HEK293 (cell line): Measurements from ENCODE around the gene ENDOD1.

Experiments
- CTCF ChIA-PET: fragments of 350-600 bp; formaldehyde crosslinking; extraction: SDS; loops from one replicate; lab custom pipeline; 2021; ENCODE audit warnings: antibody characterized with exemption; lab: Yijun Ruan, JAX
- POLR2A ChIA-PET: fragments of 300-600 bp; formaldehyde crosslinking; extraction: SDS; loops from one replicate; lab custom pipeline; 2020; ENCODE audit warnings: antibody characterized with exemption, inconsistent platforms; lab: Yijun Ruan, JAX
- H3K27ac ChIP-seq: fragments of 200-500 bp; sonication (Bioruptor generic); 2 replicates; pipeline ENCODE4 v1.5.1; 2014; ENCODE audit warnings: low read depth, low read length, control low read depth, inconsistent platforms; ENCODE audit errors: extremely low read depth
- H3K36me3 ChIP-seq, 2 experiments: fragments of 200-500 bp in 1 of 2; sonication (Bioruptor generic) in 1 of 2; 1 replicate in 1 of 2; 2 replicates in 1 of 2; pipeline ENCODE4 v1.5.1; 2014 to 2017; ENCODE audit warnings: inconsistent platforms in 2 of 2, low read length in 2 of 2; ENCODE audit not compliant: control insufficient read depth in 2 of 2, insufficient read depth in 1 of 2
- H3K4me1 ChIP-seq: fragments of 200-500 bp; sonication (Bioruptor generic); 2 replicates; pipeline ENCODE4 v1.5.1; 2014; ENCODE audit warnings: mild to moderate bottlenecking, low read length, inconsistent platforms; ENCODE audit not compliant: control insufficient read depth, insufficient read depth
- H3K4me3 ChIP-seq: 2 replicates; pipeline ENCODE4 v1.5.1; 2011; ENCODE audit warnings: low read depth, mild to moderate bottlenecking, control low read depth, low read length, moderate library complexity
- H3K9me3 ChIP-seq: fragments of 200-500 bp; sonication (Bioruptor generic); 2 replicates; pipeline ENCODE4 v1.5.1; 2014; ENCODE audit warnings: low read depth, low read length, inconsistent platforms; ENCODE audit not compliant: control insufficient read depth, insufficient read depth
- AEBP2 ChIP-seq: fragments of 450-650 bp; formaldehyde crosslinking; IDR thresholded peaks from 2 replicates; pipeline ENCODE4 v1.5.1; 2016; ENCODE audit warnings: missing biosample characterization, missing genetic modification characterization, borderline replicate concordance
- ZBTB10 ChIP-seq: fragments of 450-650 bp; formaldehyde crosslinking; IDR thresholded peaks from 2 replicates; pipeline ENCODE4 v1.5.1; 2016; ENCODE audit warnings: missing biosample characterization, missing genetic modification characterization
- ZBTB44 ChIP-seq: fragments of 450-650 bp; IDR thresholded peaks from 2 replicates; pipeline ENCODE4 v1.5.1; 2018; ENCODE audit warnings: missing biosample characterization, mild to moderate bottlenecking, missing genetic modification characterization
- ZBTB7A ChIP-seq: fragments of 450-650 bp; formaldehyde crosslinking; IDR thresholded peaks from 2 replicates; pipeline ENCODE4 v1.5.1; 2016; ENCODE audit warnings: low read depth, missing biosample characterization, missing genetic modification characterization
- ZBTB8A ChIP-seq: fragments of 450-650 bp; formaldehyde crosslinking; IDR thresholded peaks from 2 replicates; pipeline ENCODE4 v1.5.1; 2016; ENCODE audit warnings: missing biosample characterization, missing genetic modification characterization
- ZEB2 ChIP-seq: fragments of 450-650 bp; formaldehyde crosslinking; IDR thresholded peaks from 2 replicates; pipeline ENCODE4 v1.5.1; 2016; ENCODE audit warnings: missing biosample characterization, missing genetic modification characterization
- ZFP41 ChIP-seq: fragments of 450-650 bp; formaldehyde crosslinking; IDR thresholded peaks from 2 replicates; pipeline ENCODE4 v1.5.1; 2016; ENCODE audit warnings: missing biosample characterization, missing genetic modification characterization, borderline replicate concordance
- ZNF10 ChIP-seq: fragments of 450-650 bp; formaldehyde crosslinking; IDR thresholded peaks from 2 replicates; pipeline ENCODE4 v1.5.1; 2017; ENCODE audit warnings: missing biosample characterization, missing genetic modification characterization
- ZNF174 ChIP-seq: fragments of 450-650 bp; formaldehyde crosslinking; IDR thresholded peaks from 2 replicates; pipeline ENCODE4 v1.5.0; 2017; ENCODE audit warnings: missing biosample characterization, mild to moderate bottlenecking, missing genetic modification characterization
- ZNF19 ChIP-seq: fragments of 450-650 bp; formaldehyde crosslinking; IDR thresholded peaks from 2 replicates; pipeline ENCODE4; 2016; ENCODE audit warnings: missing biosample characterization, missing genetic modification characterization, low read depth
- ZNF311 ChIP-seq: fragments of 450-650 bp; formaldehyde crosslinking; IDR thresholded peaks from 2 replicates; pipeline ENCODE4 v1.5.1; 2017; ENCODE audit warnings: missing biosample characterization, missing genetic modification characterization, borderline replicate concordance
- ZNF335 ChIP-seq: fragments of 450-650 bp; formaldehyde crosslinking; conservative IDR thresholded peaks from 2 replicates; pipeline ENCODE4 v1.5.1; 2016; ENCODE audit warnings: missing biosample characterization, missing genetic modification characterization
- ZNF350 ChIP-seq: fragments of 450-650 bp; formaldehyde crosslinking; IDR thresholded peaks from 2 replicates; pipeline ENCODE4 v1.5.0; 2017; ENCODE audit warnings: missing biosample characterization, mild to moderate bottlenecking, missing genetic modification characterization
- ZNF398 ChIP-seq: fragments of 450-650 bp; formaldehyde crosslinking; IDR thresholded peaks from 2 replicates; pipeline ENCODE4 v1.5.1; 2017; ENCODE audit warnings: missing biosample characterization, missing genetic modification characterization
- ZNF48 ChIP-seq: fragments of 450-650 bp; formaldehyde crosslinking; IDR thresholded peaks from 2 replicates; pipeline ENCODE4 v1.5.1; 2016; ENCODE audit warnings: missing biosample characterization, missing genetic modification characterization
- ZNF660 ChIP-seq: fragments of 450-650 bp; IDR thresholded peaks from 2 replicates; pipeline ENCODE4 v1.5.1; 2018; ENCODE audit warnings: missing biosample characterization, mild to moderate bottlenecking, missing genetic modification characterization
- ZNF664 ChIP-seq: fragments of 450-650 bp; formaldehyde crosslinking; IDR thresholded peaks from 2 replicates; pipeline ENCODE4 v1.5.1; 2016; ENCODE audit warnings: missing biosample characterization, missing genetic modification characterization
- ZNF768 ChIP-seq: fragments of 450-650 bp; formaldehyde crosslinking; IDR thresholded peaks from 2 replicates; pipeline ENCODE4 v1.5.1; 2018; ENCODE audit warnings: missing biosample characterization, mild to moderate bottlenecking, missing genetic modification characterization
- ZNF830 ChIP-seq: fragments of 450-650 bp; IDR thresholded peaks from 2 replicates; pipeline ENCODE4 v1.5.0; 2018; ENCODE audit warnings: missing biosample characterization, missing genetic modification characterization, low read depth, mild to moderate bottlenecking, moderate library complexity

ENDOD1 gene

GRCh38 chr11:95165638-95166037, 76.0 kb downstream of the ENDOD1 start:
- Histone ChIP-seq H3K4me1 (no peaks in the 10 kb centered on the region), H3K9me3 (no peaks in the 10 kb centered on the region), H3K36me3 (peaks cover 0 to 7% of the 10 kb centered on the region in 2 experiments; a peak in 1 of 3 replicates), H3K4me3 (no peak overlapping the region), H3K27ac (no peak overlapping the region)
- ChIA-PET POLR2A (no interaction called here), CTCF (interaction anchor here (0.5 to 2.3 kb wide), 4 partner anchors 11 to 578 kb away, joined by 3 to 9 read pairs (median 4); no protein-coding TSS in a partner anchor)
- TF ChIP-seq ZNF19 (tag by site-specific recombination) (no peak), AEBP2 (tag by site-specific recombination) (no peak), ZNF174 (tag by site-specific recombination) (no peak), ZBTB8A (tag by site-specific recombination) (no peak), ZNF664 (tag by site-specific recombination) (no peak), ZNF48 (tag by site-specific recombination) (no peak), ZNF10 (tag by site-specific recombination) (no peak), ZBTB7A (tag by site-specific recombination) (no peak), ZNF768 (tag by site-specific recombination) (no peak), ZBTB10 (tag by site-specific recombination) (no peak), ZNF350 (tag by site-specific recombination) (no peak), ZNF335 (tag by site-specific recombination) (no peak), ZNF398 (tag by site-specific recombination) (no peak), ZNF830 (tag by site-specific recombination) (no peak), ZNF660 (tag by site-specific recombination) (no peak), ZBTB44 (tag by site-specific recombination) (no peak), ZFP41 (tag by site-specific recombination) (no peak), ZNF311 (tag by site-specific recombination) (no peak), ZEB2 (tag by site-specific recombination) (no peak)
